KG1 (cell line): ENCODE measurements around the gene SLC25A41.
A peak's percentile ranks its signal among the peaks of the same experiment; 100 is the strongest.

Experiments used
- DNase-seq: peaks from one replicate; lab custom pipeline; 2025; lab: John Stamatoyannopoulos, UW

SLC25A41 gene

GRCh38 chr19:6433663-6434062, at the start of gene SLC25A41:
Gene SLC25A41 (minus strand): TSS chr19:6433763. CDS start chr19:6433693, 70 bp downstream.
- no peak for DNase-seq

GRCh38 chr19:6483235-6483634, 49.7 kb upstream of the SLC25A41 start:
- DNase-seq: no peak

- DNase-seq: no peak
Measured at GRCh38 chr19:6482343-6482686, 48.8 kb upstream of the SLC25A41 start.

- DNase-seq: peak; percentile 54
Measured at GRCh38 chr19:6481541-6482342, 48.2 kb upstream of the SLC25A41 start, which contains the start of gene DENND1C. Gene DENND1C (minus strand): TSS chr19:6481787. CDS start chr19:6481695, 92 bp downstream.

- no peak for DNase-seq
Measured at GRCh38 chr19:6480848-6481415, 47.4 kb upstream of the SLC25A41 start.

- no peak for DNase-seq
Measured at GRCh38 chr19:6479836-6480398, 46.4 kb upstream of the SLC25A41 start.

GRCh38 chr19:6478815-6479214, 45.3 kb upstream of the SLC25A41 start:
- DNase-seq: no peak

GRCh38 chr19:6476896-6477431, 43.4 kb upstream of the SLC25A41 start:
- no peak for DNase-seq

- no peak for DNase-seq
Measured at GRCh38 chr19:6476155-6476895, 42.8 kb upstream of the SLC25A41 start.

GRCh38 chr19:6475321-6476108, 42.0 kb upstream of the SLC25A41 start:
- DNase-seq: no peak

GRCh38 chr19:6473647-6474046, 40.1 kb upstream of the SLC25A41 start:
- DNase-seq: no peak

- no peak for DNase-seq
Measured at GRCh38 chr19:6472713-6473112, 39.1 kb upstream of the SLC25A41 start.

- no peak for DNase-seq
Measured at GRCh38 chr19:6471076-6471475, 37.5 kb upstream of the SLC25A41 start.

GRCh38 chr19:6470173-6470572, 36.6 kb upstream of the SLC25A41 start:
- DNase-seq: no peak

GRCh38 chr19:6467384-6467783, 33.8 kb upstream of the SLC25A41 start:
- no peak for DNase-seq

GRCh38 chr19:6466526-6467248, 33.1 kb upstream of the SLC25A41 start:
- no peak for DNase-seq

- no peak for DNase-seq
Measured at GRCh38 chr19:6465663-6466062, 32.1 kb upstream of the SLC25A41 start.

GRCh38 chr19:6465006-6465405, 31.4 kb upstream of the SLC25A41 start:
- DNase-seq: no peak

GRCh38 chr19:6464070-6464873, 30.7 kb upstream of the SLC25A41 start, which contains the start of gene CRB3:
Gene CRB3 (plus strand): TSS chr19:6464271. CDS start chr19:6464702, 431 bp downstream.
- no peak for DNase-seq
